GM12801 (cell line): ENCODE data around the gene DDX3X.

Source experiments
- TF ChIP-seq, protein P1 (sequence below): IDR thresholded peaks from one replicate; pipeline ENCODE4 v1.5.1; 2011; ENCODE audit warnings: control low read depth; ENCODE audit not compliant: insufficient read length; ENCODE audit errors: extremely low read depth

The DDX3X gene

DNA sequence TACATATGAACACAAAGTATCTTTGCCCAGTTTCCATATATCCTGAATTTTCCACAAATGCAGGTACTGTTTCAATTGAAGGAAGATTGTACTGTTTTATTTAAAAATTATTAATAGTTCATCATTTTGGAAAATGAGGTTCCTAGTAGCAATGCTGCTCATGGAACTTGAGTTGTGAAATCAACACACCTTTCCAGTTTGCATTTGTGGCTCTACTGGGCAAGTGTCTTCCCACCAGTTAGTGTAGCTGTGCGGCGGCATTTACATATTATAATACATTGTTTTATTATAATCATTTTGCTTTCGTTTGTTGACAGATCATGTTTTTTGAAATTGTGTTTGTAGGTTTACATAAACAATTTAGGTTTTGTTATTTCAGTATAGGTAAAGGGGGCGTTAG, 2.0 kb upstream of the DDX3X start:
- TF ChIP-seq, protein P1, sequence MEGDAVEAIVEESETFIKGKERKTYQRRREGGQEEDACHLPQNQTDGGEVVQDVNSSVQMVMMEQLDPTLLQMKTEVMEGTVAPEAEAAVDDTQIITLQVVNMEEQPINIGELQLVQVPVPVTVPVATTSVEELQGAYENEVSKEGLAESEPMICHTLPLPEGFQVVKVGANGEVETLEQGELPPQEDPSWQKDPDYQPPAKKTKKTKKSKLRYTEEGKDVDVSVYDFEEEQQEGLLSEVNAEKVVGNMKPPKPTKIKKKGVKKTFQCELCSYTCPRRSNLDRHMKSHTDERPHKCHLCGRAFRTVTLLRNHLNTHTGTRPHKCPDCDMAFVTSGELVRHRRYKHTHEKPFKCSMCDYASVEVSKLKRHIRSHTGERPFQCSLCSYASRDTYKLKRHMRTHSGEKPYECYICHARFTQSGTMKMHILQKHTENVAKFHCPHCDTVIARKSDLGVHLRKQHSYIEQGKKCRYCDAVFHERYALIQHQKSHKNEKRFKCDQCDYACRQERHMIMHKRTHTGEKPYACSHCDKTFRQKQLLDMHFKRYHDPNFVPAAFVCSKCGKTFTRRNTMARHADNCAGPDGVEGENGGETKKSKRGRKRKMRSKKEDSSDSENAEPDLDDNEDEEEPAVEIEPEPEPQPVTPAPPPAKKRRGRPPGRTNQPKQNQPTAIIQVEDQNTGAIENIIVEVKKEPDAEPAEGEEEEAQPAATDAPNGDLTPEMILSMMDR, result no peak

DNA sequence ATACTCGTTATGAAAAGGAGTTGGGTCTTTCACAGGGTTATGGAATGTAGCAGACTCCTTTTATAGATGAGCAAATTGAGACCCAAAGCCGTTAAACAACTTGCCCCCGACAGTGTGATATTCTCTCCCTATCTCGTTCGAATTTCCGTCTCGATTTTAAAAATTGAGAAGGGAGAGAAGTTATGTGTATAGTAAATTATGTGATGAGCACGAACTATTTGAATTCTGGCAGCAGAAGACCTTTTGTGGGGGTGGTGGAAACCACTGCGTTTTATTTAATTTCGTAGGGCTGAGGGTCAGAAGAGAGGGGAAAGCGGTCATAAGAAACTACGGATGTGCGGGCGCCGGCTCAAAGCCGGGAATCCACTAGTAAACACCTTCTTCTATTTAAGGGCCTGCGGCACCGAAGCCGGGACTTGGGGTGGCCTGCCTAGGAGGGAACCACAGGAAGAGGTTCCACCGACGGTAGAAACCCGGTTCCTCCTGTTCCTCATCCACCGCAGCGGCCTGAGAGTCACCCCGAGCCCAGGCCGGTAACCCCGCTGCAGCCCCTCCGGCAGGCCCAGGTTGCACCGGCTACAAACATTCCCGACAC, 1.5 kb upstream of the DDX3X start:
- TF ChIP-seq, protein P1, result no peak

DNA sequence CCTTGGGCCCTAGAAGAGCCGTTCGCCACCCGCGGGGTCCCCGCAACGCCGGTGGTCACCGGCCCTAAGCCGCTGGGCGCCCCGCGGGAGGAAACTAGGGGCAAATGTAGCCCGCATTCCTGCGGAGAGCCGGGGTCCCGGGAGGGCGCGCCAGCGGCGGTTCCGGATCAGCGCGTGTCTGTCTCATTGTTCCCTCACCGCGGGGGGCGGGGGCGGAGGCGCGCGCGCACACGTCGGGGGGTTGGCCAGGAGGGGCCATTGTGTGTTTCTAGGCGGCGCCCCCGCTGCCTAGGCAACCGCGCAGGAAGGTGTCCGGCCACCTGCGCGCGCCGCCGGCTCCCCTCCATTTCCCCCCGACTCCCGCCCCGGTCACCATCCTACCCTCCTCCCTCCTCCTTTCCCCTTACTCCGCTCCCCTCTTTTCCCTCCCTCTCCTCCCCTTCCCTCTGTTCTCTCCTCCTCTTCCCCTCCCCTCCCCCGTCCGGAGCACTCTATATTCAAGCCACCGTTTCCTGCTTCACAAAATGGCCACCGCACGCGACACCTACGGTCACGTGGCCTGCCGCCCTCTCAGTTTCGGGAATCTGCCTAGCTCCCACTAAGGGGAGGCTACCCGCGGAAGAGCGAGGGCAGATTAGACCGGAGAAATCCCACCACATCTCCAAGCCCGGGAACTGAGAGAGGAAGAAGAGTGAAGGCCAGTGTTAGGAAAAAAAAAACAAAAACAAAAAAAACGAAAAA, 789 bp upstream of the DDX3X start:
- TF ChIP-seq, protein P1, result no peak

DNA sequence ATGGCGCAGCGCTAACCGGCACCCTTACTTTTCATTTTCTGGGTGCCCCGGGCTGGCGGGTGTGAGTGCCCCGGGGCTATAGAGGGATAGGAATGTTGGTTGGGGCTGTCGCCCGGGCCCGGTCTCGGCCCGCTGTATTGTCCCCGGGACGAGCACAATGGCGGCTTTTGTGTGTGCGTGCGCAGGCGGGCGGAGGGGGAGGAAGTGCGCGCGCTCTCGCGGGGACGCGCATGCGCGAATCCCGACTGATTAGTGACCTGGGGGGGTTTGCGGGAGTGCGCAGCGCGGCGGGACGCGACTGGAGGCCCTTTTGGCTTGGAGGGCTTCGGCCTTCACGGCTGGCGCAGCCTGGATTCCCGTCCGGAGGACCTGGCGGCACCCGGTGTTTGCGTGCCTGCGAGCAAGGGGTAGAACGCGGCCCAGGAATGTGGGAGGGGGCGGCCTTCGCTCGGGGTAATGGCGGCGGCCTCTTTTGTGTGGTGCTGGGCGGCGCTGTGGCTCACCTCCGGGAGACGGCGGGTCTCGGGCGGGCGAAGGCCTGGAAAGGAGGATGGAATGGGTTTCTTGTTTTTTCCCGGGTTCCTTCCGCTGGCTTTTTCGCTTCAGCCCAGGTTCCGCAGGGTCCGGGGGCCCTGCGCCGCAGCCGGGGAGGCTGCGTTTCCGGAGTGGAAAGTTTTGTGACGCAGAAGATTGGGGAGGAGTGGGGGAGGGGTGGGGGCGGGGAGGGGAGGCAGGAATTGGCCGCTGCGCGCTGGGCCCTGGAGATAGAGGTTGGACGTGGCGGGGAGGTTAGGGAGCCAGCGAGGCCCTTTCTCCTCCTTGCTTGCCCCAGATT, 618 bp downstream of the DDX3X start:
- TF ChIP-seq, protein P1, result no peak

DNA sequence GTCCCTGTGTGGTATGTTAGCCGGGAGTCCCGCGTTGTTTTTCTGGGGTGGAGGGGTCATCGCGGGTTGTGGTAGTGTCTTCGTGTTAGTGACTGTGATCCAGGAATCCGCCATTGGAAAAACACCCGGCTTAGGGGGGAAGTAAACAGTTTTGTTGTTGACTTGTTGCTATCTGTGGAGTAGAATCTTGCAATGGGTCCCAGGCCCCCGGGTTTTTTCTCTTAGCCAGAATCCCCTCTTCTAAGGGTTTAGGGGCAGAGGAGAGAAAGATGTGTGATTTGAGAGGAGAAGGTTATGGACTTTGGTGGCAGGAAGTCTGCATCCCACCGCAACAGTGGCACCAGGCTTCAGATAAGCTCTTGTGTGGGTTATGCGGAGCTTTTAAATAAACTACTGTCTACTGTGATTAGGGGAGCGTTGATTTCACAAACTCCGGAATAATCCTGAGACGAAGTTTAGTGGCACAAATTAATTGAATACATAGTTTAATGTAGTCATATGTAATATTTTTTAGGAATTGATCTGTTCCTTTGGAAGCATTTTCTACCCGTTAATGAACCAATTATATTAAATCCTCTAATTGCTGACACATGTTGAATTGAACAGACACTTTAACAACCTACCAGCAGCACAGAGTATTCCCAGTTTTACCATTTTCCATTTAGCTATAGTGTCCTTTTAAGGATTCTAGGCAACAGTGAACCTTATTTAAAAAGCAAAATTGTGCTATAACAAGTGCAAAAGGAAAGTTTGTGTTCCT, 1.4 kb downstream of the DDX3X start:
- TF ChIP-seq, protein P1, result no peak

DNA sequence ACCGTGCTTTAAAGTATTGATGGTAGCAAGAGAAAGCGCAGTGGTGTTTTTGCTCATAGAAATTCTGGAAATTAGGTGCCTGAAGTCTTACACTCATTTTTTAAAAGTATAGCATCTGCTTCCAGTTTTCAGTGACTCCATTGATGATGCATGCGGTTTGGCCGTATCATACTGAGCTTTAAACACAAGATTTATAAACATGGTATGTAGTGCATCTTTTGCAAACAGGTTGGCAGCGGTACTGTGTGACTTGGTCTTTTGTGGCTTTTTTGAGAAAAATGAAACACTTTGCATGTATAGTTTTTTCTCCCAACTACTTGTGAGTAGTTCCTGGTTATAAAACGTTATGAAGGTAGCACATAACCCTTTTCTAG, 2.0 kb downstream of the DDX3X start:
- TF ChIP-seq, protein P1, result no peak

DNA sequence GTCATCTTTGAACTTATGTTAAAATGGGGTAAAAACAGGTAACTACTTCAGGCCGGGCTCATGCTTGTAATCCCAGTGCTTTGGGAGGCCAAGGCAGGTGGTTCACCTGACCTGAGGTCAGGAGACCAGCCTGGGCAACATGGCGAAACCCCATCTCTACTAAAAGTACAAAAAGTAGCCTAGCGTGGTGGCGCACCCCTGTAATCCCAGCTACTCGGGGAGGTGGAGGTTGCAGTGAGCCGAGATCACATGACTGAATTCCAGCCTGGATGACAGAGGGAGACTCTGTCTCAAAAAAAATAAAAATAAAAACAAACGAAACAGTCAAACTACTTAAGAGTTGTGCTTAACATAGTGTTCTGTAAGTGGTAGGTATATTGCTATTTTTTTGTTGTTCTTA, 2.5 kb downstream of the DDX3X start:
- TF ChIP-seq, protein P1, result no peak
